HepG2 (cell line): Measurements from ENCODE around the gene AKR1C4. TPM values are rescaled to one million over a fixed set of nuclear protein-coding genes. Genes with fewer than 3 reads are reported as not detected.

ENCODE experiments used
- ERF ChIP-seq: IDR thresholded peaks from 2 replicates; pipeline ENCODE4 v1.6.1; 2018; ENCODE audit warnings: missing biosample characterization, missing genetic modification reagents
- GABPB1 ChIP-seq: IDR thresholded peaks from 2 replicates; pipeline ENCODE4 v1.6.1; 2016; ENCODE audit warnings: mild to moderate bottlenecking, missing genetic modification reagents, moderate library complexity, missing compliant biosample characterization
- GATA4 ChIP-seq: sonication (generic); IDR thresholded peaks from 2 replicates; pipeline ENCODE4 v1.6.1; 2016; ENCODE audit warnings: antibody characterized with exemption, low read depth, borderline replicate concordance
- HDAC6 ChIP-seq: fragments of 200-600 bp; sonication (generic); IDR thresholded peaks from 2 replicates; pipeline ENCODE4 v1.7.0; 2017; ENCODE audit warnings: mild to moderate bottlenecking, antibody characterized with exemption, low read length, low read depth
- NONO ChIP-seq, 2 experiments: fragments of 450-650 bp in 1 of 2; sonication (generic) in 1 of 2; formaldehyde crosslinking in 1 of 2; IDR thresholded peaks in 1 of 2; conservative IDR thresholded peaks in 1 of 2; 2 replicates each; pipeline versions ENCODE4 v1.6.1 to v1.8.0; 2017 to 2022; ENCODE audit warnings: mild to moderate bottlenecking in 1 of 2, missing genetic modification reagents in 1 of 2, moderate library complexity in 1 of 2
- NR3C1 ChIP-seq: sonication (generic); formaldehyde crosslinking; IDR thresholded peaks from 2 replicates; pipeline ENCODE4 v1.4.0; 2020; ENCODE audit warnings: missing genetic modification reagents
- NRL ChIP-seq: sonication (generic); formaldehyde crosslinking; IDR thresholded peaks from 2 replicates; pipeline ENCODE4 v1.5.0; 2020; ENCODE audit warnings: missing genetic modification reagents, mild to moderate bottlenecking, moderate library complexity, borderline replicate concordance
- SIN3B ChIP-seq: fragments of 150-350 bp; IDR thresholded peaks from 2 replicates; pipeline ENCODE4 v1.6.1; 2014; ENCODE audit warnings: low read length
- STAG1 ChIP-seq: sonication (generic); formaldehyde crosslinking; IDR thresholded peaks from 2 replicates; pipeline ENCODE4 v1.4.0; 2020; ENCODE audit warnings: missing genetic modification reagents
- ZMYM4 ChIP-seq: sonication (generic); formaldehyde crosslinking; IDR thresholded peaks from 2 replicates; pipeline ENCODE4 v1.8.1; 2023; ENCODE audit warnings: mild to moderate bottlenecking, missing genetic modification reagents
- polyA plus RNA-seq, 8 experiments: library from polyadenylated mRNA; depleted of rRNA in 3 of 8; stranded (reverse) in 7 of 8; unstranded in 1 of 8; fragments of >200 nt; fragmentation: Illumina TruSeq in 4 of 8; extraction: Trizol in 4 of 8; gene quantifications; 2 replicates each; pipeline versions ENCODE4 v1.2.1 to v1.2.3, GENCODE V29; 2011 to 2016; ENCODE audit warnings: low read depth in 4 of 8, missing spikeins in 1 of 8, mixed read lengths in 1 of 8; ENCODE audit not compliant: insufficient read depth in 1 of 8
- total RNA-seq, 5 experiments: library from RNA; depleted of rRNA; stranded (reverse); fragments of >200 nt; fragmentation: Illumina TruSeq; extraction: Trizol; gene quantifications; 2 replicates each; pipeline ENCODE4 v1.2.3, GENCODE V29; 2016; ENCODE audit warnings: low read depth in 1 of 5
- TF ChIP-seq, protein P1 (sequence below): sonication (generic); formaldehyde crosslinking; IDR thresholded peaks from 2 replicates; pipeline ENCODE4 v1.4.0; 2020; ENCODE audit warnings: missing genetic modification reagents
- TF ChIP-seq, protein P2 (sequence below): IDR thresholded peaks from 2 replicates; pipeline ENCODE4 v1.6.1; 2016
- TF ChIP-seq, protein P3 (sequence below): sonication (generic); formaldehyde crosslinking; IDR thresholded peaks from 2 replicates; pipeline ENCODE4 v1.5.1; 2020; ENCODE audit warnings: mild to moderate bottlenecking, moderate library complexity, missing genetic modification reagents
- TF ChIP-seq, protein P4 (sequence below): sonication (generic); formaldehyde crosslinking; IDR thresholded peaks from 2 replicates; pipeline ENCODE4 v1.5.0; 2020; ENCODE audit warnings: mild to moderate bottlenecking, missing genetic modification reagents, moderate library complexity

AKR1C4 gene
- total and polyA plus RNA-seq, 2 of the 13 experiments (the other 11 are each of a cell fraction or from before 2014, with no cell fraction given): 0.18 to 1.3 TPM

DNA sequence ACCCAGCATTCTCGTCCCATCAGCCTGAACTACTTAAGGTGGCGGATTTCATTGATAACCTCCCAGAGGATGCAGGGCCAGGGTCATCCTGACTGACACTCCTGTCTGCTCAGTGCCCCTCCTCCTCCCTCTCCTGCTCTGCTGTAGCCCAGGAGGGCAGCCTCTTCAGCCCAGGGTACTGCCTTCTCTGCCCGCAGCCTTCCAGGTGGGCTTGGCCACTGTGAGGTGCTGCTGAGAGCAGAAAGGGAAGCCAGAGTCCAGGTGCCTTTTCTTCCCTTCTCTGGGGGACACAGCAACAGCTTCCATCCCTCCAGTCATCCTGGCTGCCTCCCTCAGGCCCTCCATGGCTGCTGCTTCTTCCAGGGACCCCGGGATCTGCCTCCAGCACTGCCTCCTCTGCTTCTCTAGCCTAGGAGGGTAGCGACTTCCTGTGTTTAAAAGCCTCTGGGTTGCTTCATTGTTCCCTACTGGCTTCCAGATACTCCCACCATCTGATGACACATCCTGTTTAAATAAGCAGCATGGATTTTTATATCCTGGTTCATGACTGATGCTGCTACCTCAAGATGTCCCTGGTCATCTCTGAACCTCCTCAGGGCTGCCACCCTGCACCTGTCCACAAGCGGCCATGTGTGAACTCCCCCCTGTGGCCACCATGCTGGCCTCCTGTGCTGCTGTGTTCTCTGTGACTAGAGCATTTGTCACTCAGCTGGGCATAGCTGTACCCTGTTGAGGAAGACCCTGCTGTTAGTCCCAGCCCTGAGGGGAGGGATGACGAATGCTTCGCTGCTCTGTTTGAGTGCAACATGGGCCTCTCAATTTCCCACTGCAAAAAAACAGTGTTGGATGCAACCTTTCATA lies 55.8 kb downstream of the AKR1C4 start (continued):
- TF ChIP-seq, protein P1, sequence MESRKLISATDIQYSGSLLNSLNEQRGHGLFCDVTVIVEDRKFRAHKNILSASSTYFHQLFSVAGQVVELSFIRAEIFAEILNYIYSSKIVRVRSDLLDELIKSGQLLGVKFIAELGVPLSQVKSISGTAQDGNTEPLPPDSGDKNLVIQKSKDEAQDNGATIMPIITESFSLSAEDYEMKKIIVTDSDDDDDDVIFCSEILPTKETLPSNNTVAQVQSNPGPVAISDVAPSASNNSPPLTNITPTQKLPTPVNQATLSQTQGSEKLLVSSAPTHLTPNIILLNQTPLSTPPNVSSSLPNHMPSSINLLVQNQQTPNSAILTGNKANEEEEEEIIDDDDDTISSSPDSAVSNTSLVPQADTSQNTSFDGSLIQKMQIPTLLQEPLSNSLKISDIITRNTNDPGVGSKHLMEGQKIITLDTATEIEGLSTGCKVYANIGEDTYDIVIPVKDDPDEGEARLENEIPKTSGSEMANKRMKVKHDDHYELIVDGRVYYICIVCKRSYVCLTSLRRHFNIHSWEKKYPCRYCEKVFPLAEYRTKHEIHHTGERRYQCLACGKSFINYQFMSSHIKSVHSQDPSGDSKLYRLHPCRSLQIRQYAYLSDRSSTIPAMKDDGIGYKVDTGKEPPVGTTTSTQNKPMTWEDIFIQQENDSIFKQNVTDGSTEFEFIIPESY: peak; percentile 57; the same call in 1 of the 2 replicates
- TF ChIP-seq, protein P2, sequence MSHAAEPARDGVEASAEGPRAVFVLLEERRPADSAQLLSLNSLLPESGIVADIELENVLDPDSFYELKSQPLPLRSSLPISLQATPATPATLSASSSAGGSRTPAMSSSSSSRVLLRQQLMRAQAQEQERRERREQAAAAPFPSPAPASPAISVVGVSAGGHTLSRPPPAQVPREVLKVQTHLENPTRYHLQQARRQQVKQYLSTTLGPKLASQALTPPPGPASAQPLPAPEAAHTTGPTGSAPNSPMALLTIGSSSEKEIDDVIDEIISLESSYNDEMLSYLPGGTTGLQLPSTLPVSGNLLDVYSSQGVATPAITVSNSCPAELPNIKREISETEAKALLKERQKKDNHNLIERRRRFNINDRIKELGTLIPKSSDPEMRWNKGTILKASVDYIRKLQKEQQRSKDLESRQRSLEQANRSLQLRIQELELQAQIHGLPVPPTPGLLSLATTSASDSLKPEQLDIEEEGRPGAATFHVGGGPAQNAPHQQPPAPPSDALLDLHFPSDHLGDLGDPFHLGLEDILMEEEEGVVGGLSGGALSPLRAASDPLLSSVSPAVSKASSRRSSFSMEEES (CRISPR knock-in tag): no peak
- TF ChIP-seq NONO (IDR thresholded peaks at IDR 0.05) (no peak), NONO (CRISPR knock-in tag; conservative IDR thresholded peaks at IDR 0.05) (0 out of 2 replicates have a peak, but pooled peaks have one; percentile 24), NRL (CRISPR knock-in tag) (0 out of 2 replicates have a peak, but pooled peaks have one; percentile 35), NR3C1 (no peak), GATA4 (no peak), ZMYM4 (CRISPR knock-in tag) (peak; percentile 28; the same call in 1 of the 2 replicates), ERF (CRISPR knock-in tag) (no peak), GABPB1 (0 out of 2 replicates have a peak, but pooled peaks have one; percentile 15), SIN3B (no peak), HDAC6 (no peak), STAG1 (CRISPR knock-in tag) (peak; percentile 37)
- TF ChIP-seq, protein P3, sequence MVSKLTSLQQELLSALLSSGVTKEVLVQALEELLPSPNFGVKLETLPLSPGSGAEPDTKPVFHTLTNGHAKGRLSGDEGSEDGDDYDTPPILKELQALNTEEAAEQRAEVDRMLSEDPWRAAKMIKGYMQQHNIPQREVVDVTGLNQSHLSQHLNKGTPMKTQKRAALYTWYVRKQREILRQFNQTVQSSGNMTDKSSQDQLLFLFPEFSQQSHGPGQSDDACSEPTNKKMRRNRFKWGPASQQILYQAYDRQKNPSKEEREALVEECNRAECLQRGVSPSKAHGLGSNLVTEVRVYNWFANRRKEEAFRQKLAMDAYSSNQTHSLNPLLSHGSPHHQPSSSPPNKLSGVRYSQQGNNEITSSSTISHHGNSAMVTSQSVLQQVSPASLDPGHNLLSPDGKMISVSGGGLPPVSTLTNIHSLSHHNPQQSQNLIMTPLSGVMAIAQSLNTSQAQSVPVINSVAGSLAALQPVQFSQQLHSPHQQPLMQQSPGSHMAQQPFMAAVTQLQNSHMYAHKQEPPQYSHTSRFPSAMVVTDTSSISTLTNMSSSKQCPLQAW (CRISPR knock-in tag): 0 out of 2 replicates have a peak, but pooled peaks have one; percentile 15
- TF ChIP-seq, protein P4, sequence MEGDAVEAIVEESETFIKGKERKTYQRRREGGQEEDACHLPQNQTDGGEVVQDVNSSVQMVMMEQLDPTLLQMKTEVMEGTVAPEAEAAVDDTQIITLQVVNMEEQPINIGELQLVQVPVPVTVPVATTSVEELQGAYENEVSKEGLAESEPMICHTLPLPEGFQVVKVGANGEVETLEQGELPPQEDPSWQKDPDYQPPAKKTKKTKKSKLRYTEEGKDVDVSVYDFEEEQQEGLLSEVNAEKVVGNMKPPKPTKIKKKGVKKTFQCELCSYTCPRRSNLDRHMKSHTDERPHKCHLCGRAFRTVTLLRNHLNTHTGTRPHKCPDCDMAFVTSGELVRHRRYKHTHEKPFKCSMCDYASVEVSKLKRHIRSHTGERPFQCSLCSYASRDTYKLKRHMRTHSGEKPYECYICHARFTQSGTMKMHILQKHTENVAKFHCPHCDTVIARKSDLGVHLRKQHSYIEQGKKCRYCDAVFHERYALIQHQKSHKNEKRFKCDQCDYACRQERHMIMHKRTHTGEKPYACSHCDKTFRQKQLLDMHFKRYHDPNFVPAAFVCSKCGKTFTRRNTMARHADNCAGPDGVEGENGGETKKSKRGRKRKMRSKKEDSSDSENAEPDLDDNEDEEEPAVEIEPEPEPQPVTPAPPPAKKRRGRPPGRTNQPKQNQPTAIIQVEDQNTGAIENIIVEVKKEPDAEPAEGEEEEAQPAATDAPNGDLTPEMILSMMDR: peak; percentile 33; the same call in 1 of the 2 replicates
